ENCODE data around the gene CTSS.
"Not testable (repeated sequence)": the region's sequence is repeated elsewhere in the genome, so short reads cannot be mapped to it uniquely, and the experiment has no call there.

CTSS gene

GRCh38 chr1:150796374-150796773 is 30.8 kb upstream of the CTSS start:
- no peak for DNase-seq (ENCODE audit: low read depth)
- TF ChIP-seq CTCF (IDR thresholded peaks at IDR 0.05; ENCODE audit: low read depth, low read length) (no peak), POLR2A (IDR thresholded peaks at IDR 0.05; ENCODE audit: extremely low read depth, insufficient read length) (no peak), MYC (IDR thresholded peaks at IDR 0.05; ENCODE audit: low read depth, low read length) (no peak), MAX (IDR thresholded peaks at IDR 0.05; ENCODE audit: low read depth, low read length) (no peak)
- H3K4me3 ChIP-seq (ENCODE audit: low read depth, low read length), result no peak overlapping the region

GRCh38 chr1:150793778-150794177 is 28.2 kb upstream of the CTSS start:
- DNase-seq (ENCODE audit: low read depth); H3K4me3 ChIP-seq (ENCODE audit: low read depth, low read length): not testable (repeated sequence)

GRCh38 chr1:150793221-150793620 is 27.6 kb upstream of the CTSS start:
- TF ChIP-seq POLR2A (IDR thresholded peaks at IDR 0.05; ENCODE audit: extremely low read depth, insufficient read length), result no peak
- TF ChIP-seq CTCF (IDR thresholded peaks at IDR 0.05; ENCODE audit: low read depth, low read length), result no peak
- no peak for TF ChIP-seq MYC (IDR thresholded peaks at IDR 0.05; ENCODE audit: low read depth, low read length)
- no peak for TF ChIP-seq MAX (IDR thresholded peaks at IDR 0.05; ENCODE audit: low read depth, low read length)
- no peak overlapping the region for H3K4me3 ChIP-seq (ENCODE audit: low read depth, low read length)
- DNase-seq (ENCODE audit: low read depth), result no peak

GRCh38 chr1:150791585-150791984 is 26.0 kb upstream of the CTSS start:
- no peak for DNase-seq (ENCODE audit: low read depth)
- TF ChIP-seq MYC (IDR thresholded peaks at IDR 0.05; ENCODE audit: low read depth, low read length) (no peak), CTCF (IDR thresholded peaks at IDR 0.05; ENCODE audit: low read depth, low read length) (no peak), POLR2A (IDR thresholded peaks at IDR 0.05; ENCODE audit: extremely low read depth, insufficient read length) (no peak), MAX (IDR thresholded peaks at IDR 0.05; ENCODE audit: low read depth, low read length) (no peak)

GRCh38 chr1:150789396-150789795 is 23.8 kb upstream of the CTSS start:
- TF ChIP-seq MAX (IDR thresholded peaks at IDR 0.05; ENCODE audit: low read depth, low read length), result no peak
- TF ChIP-seq CTCF (IDR thresholded peaks at IDR 0.05; ENCODE audit: low read depth, low read length), result no peak
- TF ChIP-seq POLR2A (IDR thresholded peaks at IDR 0.05; ENCODE audit: extremely low read depth, insufficient read length), result no peak
- TF ChIP-seq MYC (IDR thresholded peaks at IDR 0.05; ENCODE audit: low read depth, low read length), result no peak
- H3K4me3 ChIP-seq (ENCODE audit: low read depth, low read length), result no peak overlapping the region
- no peak for DNase-seq (ENCODE audit: low read depth)

More at GRCh38 chr1:150791585-150791984, 26.0 kb upstream of the CTSS start:
- no peak overlapping the region for H3K4me3 ChIP-seq (ENCODE audit: low read depth, low read length)

- TF ChIP-seq CTCF (IDR thresholded peaks at IDR 0.05; ENCODE audit: low read depth, low read length), result no peak
- no peak for TF ChIP-seq MYC (IDR thresholded peaks at IDR 0.05; ENCODE audit: low read depth, low read length)
- no peak for TF ChIP-seq POLR2A (IDR thresholded peaks at IDR 0.05; ENCODE audit: extremely low read depth, insufficient read length)
- TF ChIP-seq MAX (IDR thresholded peaks at IDR 0.05; ENCODE audit: low read depth, low read length), result no peak
- no peak overlapping the region for H3K4me3 ChIP-seq (ENCODE audit: low read depth, low read length)
- no peak for DNase-seq (ENCODE audit: low read depth)
These were observed 23.4 kb upstream of the CTSS start for GRCh38 chr1:150788946-150789345.

Measured in NB4 (cell line).